SK-N-SH (cell line): Measurements from ENCODE around the gene TBC1D3B. TPM values are rescaled to one million over a fixed set of nuclear protein-coding genes. Genes with fewer than 3 reads are reported as not detected.

Source experiments
- CTCF ChIA-PET: fragments of 300-600, 350-600 bp; formaldehyde crosslinking; extraction: SDS; loops from one replicate; lab custom pipeline; 2021; lab: Yijun Ruan, JAX
- POLR2A ChIA-PET: fragments of 350-600 bp; sonication (Branson Sonifier 250); formaldehyde crosslinking; extraction: SDS; loops from one replicate; lab custom pipeline; 2020; ENCODE audit warnings: antibody characterized with exemption, inconsistent platforms; lab: Yijun Ruan, JAX
- DNase-seq: peaks from one replicate; pipeline ENCODE4 v3.0.0; 2012
- H2AFZ ChIP-seq: fragments of 200-600 bp; sonication (generic); 2 replicates; pipeline ENCODE4 v1.8.1; 2016; ENCODE audit warnings: antibody characterized with exemption, mild to moderate bottlenecking, low read depth
- H3F3A ChIP-seq: fragments of 200-600 bp; sonication (generic); replicated peaks from 2 replicates; pipeline ENCODE3; 2016; ENCODE audit warnings: antibody characterized with exemption, mild to moderate bottlenecking; ENCODE audit not compliant: insufficient read depth
- H3K27ac ChIP-seq, 2 experiments: fragments of 200-500 bp in 1 of 2; fragments of 200-600 bp in 1 of 2; sonication (Bioruptor generic) in 1 of 2; sonication (generic), shearing (Covaris generic) in 1 of 2; 2 replicates each; pipeline versions ENCODE4 v1.5.1 to v1.6.1; 2014 to 2016; ENCODE audit warnings: low read depth in 2 of 2, inconsistent platforms in 1 of 2, low read length in 1 of 2, mild to moderate bottlenecking in 1 of 2, mixed read lengths in 1 of 2
- H3K27me3 ChIP-seq: fragments of 200-600 bp; sonication (generic), shearing (Covaris generic); 2 replicates; pipeline ENCODE4 v1.6.1; 2016; ENCODE audit warnings: mixed run types; ENCODE audit not compliant: insufficient read depth
- H3K36me3 ChIP-seq, 2 experiments: fragments of 200-500 bp in 1 of 2; fragments of 200-600 bp in 1 of 2; sonication (Bioruptor generic) in 1 of 2; sonication (generic) in 1 of 2; replicated peaks in 1 of 2; 2 replicates each; pipeline versions ENCODE3 to v1.5.1; 2014 to 2016; ENCODE audit warnings: low read length in 1 of 2, mild to moderate bottlenecking in 1 of 2; ENCODE audit not compliant: insufficient read depth in 2 of 2, control insufficient read depth in 1 of 2
- H3K4me1 ChIP-seq, 2 experiments: fragments of 200-500 bp in 1 of 2; fragments of 200-600 bp in 1 of 2; sonication (Bioruptor generic) in 1 of 2; sonication (generic), shearing (Covaris generic) in 1 of 2; 2 replicates each; pipeline versions ENCODE4 v1.5.1 to v1.6.1; 2014 to 2016; ENCODE audit warnings: low read depth in 1 of 2, low read length in 1 of 2, mixed run types in 1 of 2; ENCODE audit not compliant: insufficient read depth in 2 of 2, control insufficient read depth in 1 of 2
- H3K4me2 ChIP-seq: fragments of 200-600 bp; sonication (generic), shearing (Covaris generic); 2 replicates; pipeline ENCODE4 v1.6.1; 2017; ENCODE audit warnings: mixed run types
- H3K4me3 ChIP-seq, 2 experiments: fragments of 200-500 bp in 1 of 2; fragments of 200-600 bp in 1 of 2; sonication (Bioruptor generic) in 1 of 2; sonication (generic), shearing (Covaris generic) in 1 of 2; 2 replicates each; pipeline versions ENCODE4 v1.5.1 to v1.8.1; 2014 to 2016; ENCODE audit warnings: low read depth in 2 of 2, inconsistent platforms in 1 of 2, low read length in 1 of 2, mild to moderate bottlenecking in 1 of 2, mixed read lengths in 1 of 2, moderate library complexity in 1 of 2
- H3K79me2 ChIP-seq: fragments of 200-600 bp; sonication (generic); 2 replicates; pipeline ENCODE4 v1.8.1; 2017; ENCODE audit warnings: mild to moderate bottlenecking; ENCODE audit not compliant: insufficient read depth
- H3K9ac ChIP-seq: fragments of 200-600 bp; sonication (generic); 2 replicates; pipeline ENCODE4 v1.6.1; 2017; ENCODE audit warnings: mixed run types
- H3K9me2 ChIP-seq: fragments of 200-600 bp; sonication (generic); 2 replicates; pipeline ENCODE4 v1.6.1; 2017; ENCODE audit warnings: mixed run types
- H3K9me3 ChIP-seq: fragments of 200-600 bp; sonication (generic); 2 replicates; pipeline ENCODE4 v1.6.1; 2017; ENCODE audit warnings: mixed run types, mild to moderate bottlenecking, moderate library complexity
- H4K20me1 ChIP-seq: fragments of 200-600 bp; sonication (generic); 2 replicates; pipeline ENCODE4 v1.6.1; 2017; ENCODE audit warnings: mild to moderate bottlenecking, mixed run types; ENCODE audit not compliant: insufficient read depth
- CHD2 ChIP-seq: fragments of 150-350 bp; IDR thresholded peaks from 2 replicates; pipeline ENCODE4 v1.6.1; 2018; ENCODE audit warnings: low read length; ENCODE audit not compliant: partially characterized antibody
- ELF1 ChIP-seq: IDR thresholded peaks from 2 replicates; pipeline ENCODE4 v1.4.0; 2012
- EP300 ChIP-seq, 2 experiments: IDR thresholded peaks; 2 replicates each; pipeline versions ENCODE4 v1.4.0 to v1.6.1; 2012; ENCODE audit warnings: borderline replicate concordance in 1 of 2, low read depth in 1 of 2, low read length in 1 of 2
- FOSL2 ChIP-seq: IDR thresholded peaks from 2 replicates; pipeline ENCODE4 v1.4.0; 2012; ENCODE audit warnings: low read depth, mild to moderate bottlenecking, moderate library complexity, borderline replicate concordance
- FOXJ3 ChIP-seq: sonication (generic); formaldehyde crosslinking; IDR thresholded peaks from 2 replicates; pipeline ENCODE4 v1.5.1; 2020; ENCODE audit warnings: mild to moderate bottlenecking, missing genetic modification reagents
- MEF2A ChIP-seq: IDR thresholded peaks from 2 replicates; pipeline ENCODE4 v1.4.0; 2012; ENCODE audit warnings: low read depth, borderline replicate concordance
- NFIC ChIP-seq: IDR thresholded peaks from 2 replicates; pipeline ENCODE4 v1.4.0; 2012; ENCODE audit warnings: borderline replicate concordance
- POLR2AphosphoS5 ChIP-seq: IDR thresholded peaks from 2 replicates; pipeline ENCODE4 v1.6.1; 2012; ENCODE audit warnings: low read depth, low read length
- RFX5 ChIP-seq: IDR thresholded peaks from 2 replicates; pipeline ENCODE4 v1.6.1; 2012; ENCODE audit warnings: mild to moderate bottlenecking, improper control_type of control experiment, low read length
- RXRA ChIP-seq: IDR thresholded peaks from 2 replicates; pipeline ENCODE4 v1.4.0; 2012; ENCODE audit warnings: low read depth, mild to moderate bottlenecking, borderline replicate concordance
- SIN3A ChIP-seq: IDR thresholded peaks from 2 replicates; pipeline ENCODE4 v1.6.1; 2012; ENCODE audit warnings: low read depth, mild to moderate bottlenecking, low read length, moderate library complexity, borderline replicate concordance
- TAF1 ChIP-seq: IDR thresholded peaks from 2 replicates; pipeline ENCODE4 v1.6.1; 2012; ENCODE audit warnings: low read depth, mild to moderate bottlenecking, low read length, moderate library complexity, borderline replicate concordance
- TCF12 ChIP-seq: IDR thresholded peaks from 2 replicates; pipeline ENCODE4 v1.4.0; 2012
- YY1 ChIP-seq: IDR thresholded peaks from 2 replicates; pipeline ENCODE4 v1.4.0; 2012; ENCODE audit warnings: low read depth, mild to moderate bottlenecking
- WGBS: methylation state at CpG from one replicate; pipeline ENCODE4 v1.1.6; 2017; ENCODE audit warnings: low lambda C conversion rate; 5-methylcytosine and 5-hydroxymethylcytosine counted together
- polyA plus RNA-seq, 3 experiments: library from polyadenylated mRNA; depleted of rRNA; stranded (reverse); fragments of >200 nt; gene quantifications; 2 replicates each; pipeline ENCODE4 v1.2.3, GENCODE V29; 2012
- TF ChIP-seq, protein P1 (sequence below): IDR thresholded peaks from 2 replicates; pipeline ENCODE4 v1.4.0; 2012; ENCODE audit warnings: low read depth, borderline replicate concordance
- TF ChIP-seq, protein P2 (sequence below): fragments of 200-600 bp; sonication (generic); IDR thresholded peaks from 2 replicates; pipeline ENCODE4 v1.6.1; 2017; ENCODE audit warnings: antibody characterized with exemption, mild to moderate bottlenecking, moderate library complexity
- TF ChIP-seq, protein P3 (sequence below): IDR thresholded peaks from 2 replicates; pipeline ENCODE4 v1.4.0; 2012; ENCODE audit warnings: low read depth

The TBC1D3B gene
- polyA plus RNA-seq, 1 of the 3 experiments (the other 2 are of a cell fraction), result 3.7 TPM

DNA sequence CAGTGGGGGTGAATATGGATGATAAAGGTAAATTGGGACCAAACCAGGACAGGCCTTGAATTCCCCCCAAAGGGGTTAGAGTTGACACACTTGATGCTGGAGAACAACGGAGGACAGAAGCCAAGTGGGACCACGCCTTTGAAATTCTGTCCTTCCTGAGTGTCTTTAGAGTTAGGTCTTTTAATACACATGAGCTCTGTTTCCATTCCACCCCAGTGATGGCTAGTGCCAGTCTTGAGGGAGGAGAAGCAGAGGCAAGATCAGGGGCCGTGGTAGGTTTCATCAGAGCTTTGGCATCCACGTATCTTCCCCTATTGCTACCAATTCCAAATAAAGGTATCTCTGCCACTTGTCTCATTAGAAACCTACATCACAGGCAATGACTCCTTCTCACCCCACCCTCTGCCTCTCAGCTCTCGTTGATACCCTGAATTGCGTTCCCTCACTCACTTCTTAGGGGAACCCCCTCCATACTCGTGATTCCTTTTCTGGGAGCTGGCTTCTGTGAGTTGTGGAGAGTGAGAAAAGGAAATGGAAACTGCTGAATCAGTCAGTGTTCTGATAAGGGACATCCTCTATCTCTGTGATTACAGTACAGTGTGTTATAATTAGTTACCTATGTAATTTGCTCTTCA, 22.5 kb upstream of the TBC1D3B start:
- Histone ChIP-seq H3K9me2 (no peaks in the 10 kb centered on the region), H3K9ac (no peak overlapping the region)
- WGBS, result 4% methylated on average over 7 of the region's 7 CpGs
- TF ChIP-seq CHD2 (no peak), POLR2AphosphoS5 (no peak), FOSL2 (no peak), TCF12 (no peak), NFIC (no peak), EP300 (IDR thresholded peaks at IDR 0.05; ENCODE audit: borderline replicate concordance in 1 of 2, low read depth in 1 of 2, low read length in 1 of 2) (no peak), SIN3A (no peak), RXRA (no peak), RFX5 (no peak), MEF2A (no peak), ELF1 (no peak)
- TF ChIP-seq, protein P1, sequence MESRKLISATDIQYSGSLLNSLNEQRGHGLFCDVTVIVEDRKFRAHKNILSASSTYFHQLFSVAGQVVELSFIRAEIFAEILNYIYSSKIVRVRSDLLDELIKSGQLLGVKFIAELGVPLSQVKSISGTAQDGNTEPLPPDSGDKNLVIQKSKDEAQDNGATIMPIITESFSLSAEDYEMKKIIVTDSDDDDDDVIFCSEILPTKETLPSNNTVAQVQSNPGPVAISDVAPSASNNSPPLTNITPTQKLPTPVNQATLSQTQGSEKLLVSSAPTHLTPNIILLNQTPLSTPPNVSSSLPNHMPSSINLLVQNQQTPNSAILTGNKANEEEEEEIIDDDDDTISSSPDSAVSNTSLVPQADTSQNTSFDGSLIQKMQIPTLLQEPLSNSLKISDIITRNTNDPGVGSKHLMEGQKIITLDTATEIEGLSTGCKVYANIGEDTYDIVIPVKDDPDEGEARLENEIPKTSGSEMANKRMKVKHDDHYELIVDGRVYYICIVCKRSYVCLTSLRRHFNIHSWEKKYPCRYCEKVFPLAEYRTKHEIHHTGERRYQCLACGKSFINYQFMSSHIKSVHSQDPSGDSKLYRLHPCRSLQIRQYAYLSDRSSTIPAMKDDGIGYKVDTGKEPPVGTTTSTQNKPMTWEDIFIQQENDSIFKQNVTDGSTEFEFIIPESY, result no peak
- TF ChIP-seq, all 33 proteins: peak for 0
- H3K27ac ChIP-seq, result no peak overlapping the region
- H2AFZ ChIP-seq, result no peak overlapping the region
- no peak overlapping the region for H3K4me3 ChIP-seq
- H3K27me3 ChIP-seq, result peaks cover 53% of the 10 kb centered on the region
- H3K4me1 ChIP-seq, result no peaks in the 10 kb centered on the region
- CTCF ChIA-PET, result interaction anchor here (0.9 kb wide), 1 partner anchor 284 kb away, joined by 3 read pairs; no protein-coding TSS in a partner anchor
- no peaks in the 10 kb centered on the region for H4K20me1 ChIP-seq
- H3F3A ChIP-seq, result no peaks in the 10 kb centered on the region
- H3K36me3 ChIP-seq, result no peaks in the 10 kb centered on the region
- DNase-seq, result no peak
- H3K79me2 ChIP-seq, result no peaks in the 10 kb centered on the region
- POLR2A ChIA-PET, result no interaction called here
- H3K9me3 ChIP-seq, result no peaks in the 10 kb centered on the region
- H3K4me2 ChIP-seq, result no peak overlapping the region

DNA sequence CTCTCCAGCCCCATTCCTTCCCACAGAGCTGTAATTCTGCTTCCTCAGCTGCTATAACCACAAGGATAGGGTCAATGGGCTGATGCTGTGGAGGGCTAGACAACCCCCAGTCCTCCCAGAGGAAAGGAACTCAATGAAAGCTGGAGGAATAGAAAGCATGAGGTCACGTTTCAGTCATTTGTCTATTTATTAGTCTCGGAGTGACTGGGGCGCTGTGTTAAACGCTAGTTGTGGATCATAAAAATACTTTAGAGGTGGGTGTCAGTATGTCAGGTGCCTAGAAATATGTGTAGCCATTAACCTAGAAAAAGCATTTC, 20.9 kb upstream of the TBC1D3B start:
- H3K27ac ChIP-seq, result no peak overlapping the region
- H3K36me3 ChIP-seq, result no peaks in the 10 kb centered on the region
- H3K9ac ChIP-seq, result no peak overlapping the region
- H3K27me3 ChIP-seq, result peaks cover 43% of the 10 kb centered on the region
- no peaks in the 10 kb centered on the region for H3F3A ChIP-seq
- no peak overlapping the region for H3K4me2 ChIP-seq
- WGBS, result 5% methylated on average over 4 of the region's 4 CpGs
- TF ChIP-seq TAF1 (no peak), FOXJ3 (no peak), YY1 (no peak), NFIC (no peak)
- TF ChIP-seq, protein P1, result no peak
- TF ChIP-seq, protein P2, sequence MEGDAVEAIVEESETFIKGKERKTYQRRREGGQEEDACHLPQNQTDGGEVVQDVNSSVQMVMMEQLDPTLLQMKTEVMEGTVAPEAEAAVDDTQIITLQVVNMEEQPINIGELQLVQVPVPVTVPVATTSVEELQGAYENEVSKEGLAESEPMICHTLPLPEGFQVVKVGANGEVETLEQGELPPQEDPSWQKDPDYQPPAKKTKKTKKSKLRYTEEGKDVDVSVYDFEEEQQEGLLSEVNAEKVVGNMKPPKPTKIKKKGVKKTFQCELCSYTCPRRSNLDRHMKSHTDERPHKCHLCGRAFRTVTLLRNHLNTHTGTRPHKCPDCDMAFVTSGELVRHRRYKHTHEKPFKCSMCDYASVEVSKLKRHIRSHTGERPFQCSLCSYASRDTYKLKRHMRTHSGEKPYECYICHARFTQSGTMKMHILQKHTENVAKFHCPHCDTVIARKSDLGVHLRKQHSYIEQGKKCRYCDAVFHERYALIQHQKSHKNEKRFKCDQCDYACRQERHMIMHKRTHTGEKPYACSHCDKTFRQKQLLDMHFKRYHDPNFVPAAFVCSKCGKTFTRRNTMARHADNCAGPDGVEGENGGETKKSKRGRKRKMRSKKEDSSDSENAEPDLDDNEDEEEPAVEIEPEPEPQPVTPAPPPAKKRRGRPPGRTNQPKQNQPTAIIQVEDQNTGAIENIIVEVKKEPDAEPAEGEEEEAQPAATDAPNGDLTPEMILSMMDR, result no peak
- TF ChIP-seq, protein P3, sequence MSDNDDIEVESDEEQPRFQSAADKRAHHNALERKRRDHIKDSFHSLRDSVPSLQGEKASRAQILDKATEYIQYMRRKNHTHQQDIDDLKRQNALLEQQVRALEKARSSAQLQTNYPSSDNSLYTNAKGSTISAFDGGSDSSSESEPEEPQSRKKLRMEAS, result no peak
- TF ChIP-seq, all 33 proteins: peak for 0
- no peaks in the 10 kb centered on the region for H3K4me1 ChIP-seq
- no peaks in the 10 kb centered on the region for H3K79me2 ChIP-seq
- no peak for DNase-seq
- H3K9me2 ChIP-seq, result no peaks in the 10 kb centered on the region
- no peaks in the 10 kb centered on the region for H4K20me1 ChIP-seq
- no peak overlapping the region for H2AFZ ChIP-seq
- H3K9me3 ChIP-seq, result no peaks in the 10 kb centered on the region
- POLR2A ChIA-PET, result no interaction called here
- CTCF ChIA-PET, result no interaction called here
- H3K4me3 ChIP-seq, result no peak overlapping the region
